OCI-LY7 (cell line): ENCODE measurements around the gene NLRP8. TPM values are rescaled to one million over a fixed set of nuclear protein-coding genes. Genes with fewer than 3 reads are reported as not detected.

Source experiments
- Bru-seq: library from RNA; stranded (reverse); fragments of 400-500 nt; gene quantifications from one replicate; lab custom pipeline; 2021; lab: Mats Ljungman, UMichigan
- BruChase-seq, 2 experiments: library from RNA; stranded (reverse); fragments of 400-500 nt; gene quantifications; one replicate each; lab custom pipeline; 2021; lab: Mats Ljungman, UMichigan
- BruUV-seq: library from RNA; stranded (reverse); fragments of 400-500 nt; replicated peaks from 2 replicates; lab custom pipeline; 2021; lab: Mats Ljungman, UMichigan
- CTCF ChIA-PET: fragments of 300-600 bp; sonication (Branson Sonifier 250); formaldehyde crosslinking; loops from one replicate; lab custom pipeline; 2022; ENCODE audit warnings: antibody characterized with exemption; ENCODE audit not compliant: unreplicated experiment; lab: Charles Lee
- POLR2A ChIA-PET: fragments of 300-600 bp; sonication (Branson Sonifier 250); formaldehyde crosslinking; loops from one replicate; lab custom pipeline; 2022; ENCODE audit warnings: antibody characterized with exemption; lab: Charles Lee
- DNase-seq: peaks from one replicate; pipeline ENCODE4 v3.0.0-alpha.2; 2015; ENCODE audit warnings: low spot score
- H2AFZ ChIP-seq: fragments of 200-600 bp; sonication (generic), shearing (Covaris generic); 2 replicates; pipeline ENCODE4 v1.6.1; 2014; ENCODE audit warnings: mild to moderate bottlenecking, antibody characterized with exemption, low read length, moderate library complexity
- H3K27ac ChIP-seq: fragments of 200-600 bp; sonication (generic); 2 replicates; pipeline ENCODE4 v1.5.1; 2014; ENCODE audit warnings: mixed run types, low read depth, mild to moderate bottlenecking, moderate library complexity, low read length, inconsistent platforms; ENCODE audit not compliant: poor library complexity, severe bottlenecking
- H3K36me3 ChIP-seq: fragments of 200-600 bp; sonication (generic); 2 replicates; pipeline ENCODE4 v1.6.1; 2014; ENCODE audit warnings: mild to moderate bottlenecking, antibody characterized with exemption, low read length, moderate library complexity, mixed read lengths; ENCODE audit not compliant: insufficient read depth
- H3K4me1 ChIP-seq: fragments of 200-600 bp; sonication (generic); 2 replicates; pipeline ENCODE4 v1.5.1; 2014; ENCODE audit warnings: mild to moderate bottlenecking, low read length; ENCODE audit not compliant: insufficient read depth, poor library complexity, severe bottlenecking
- H3K4me2 ChIP-seq: fragments of 200-600 bp; sonication (generic); 2 replicates; pipeline ENCODE4 v1.6.1; 2014; ENCODE audit warnings: mild to moderate bottlenecking, low read length
- H3K4me3 ChIP-seq: fragments of 200-600 bp; sonication (generic); 2 replicates; pipeline ENCODE4 v1.5.1; 2014; ENCODE audit warnings: mild to moderate bottlenecking, low read depth, low read length; ENCODE audit not compliant: poor library complexity, severe bottlenecking
- H3K79me2 ChIP-seq: fragments of 200-600 bp; sonication (generic); 2 replicates; pipeline ENCODE4 v1.6.1; 2016; ENCODE audit warnings: low read depth, mild to moderate bottlenecking, low read length, moderate library complexity, mixed read lengths; ENCODE audit not compliant: insufficient read depth
- H3K9me2 ChIP-seq: fragments of 200-600 bp; sonication (generic); 2 replicates; pipeline ENCODE4 v1.6.1; 2016; ENCODE audit warnings: mild to moderate bottlenecking, low read length, mixed read lengths; ENCODE audit not compliant: insufficient read depth
- H3K9me3 ChIP-seq: fragments of 200-600 bp; sonication (generic); 2 replicates; pipeline ENCODE4 v1.6.1; 2014; ENCODE audit warnings: mild to moderate bottlenecking, mixed run types, low read length, mixed read lengths
- H4K20me1 ChIP-seq: fragments of 200-600 bp; sonication (generic); 2 replicates; pipeline ENCODE4 v1.6.1; 2014; ENCODE audit warnings: mild to moderate bottlenecking, antibody characterized with exemption, low read length, moderate library complexity, mixed read lengths; ENCODE audit not compliant: insufficient read depth
- CTCF ChIP-seq: fragments of 200-600 bp; sonication (generic); conservative IDR thresholded peaks from 2 replicates; pipeline ENCODE4 v1.5.1; 2014; ENCODE audit warnings: mild to moderate bottlenecking, antibody characterized with exemption, low read length, moderate library complexity, mixed read lengths
- EZH2phosphoT487 ChIP-seq: fragments of 200-600 bp; sonication (generic); IDR thresholded peaks from 2 replicates; pipeline ENCODE4 v1.6.1; 2018; ENCODE audit warnings: low read depth, borderline replicate concordance, mild to moderate bottlenecking, mixed run types, antibody characterized with exemption, low read length, moderate library complexity, mixed read lengths
- intact Hi-C: fragments of 100-400 bp; cut with micrococcal nuclease; formaldehyde crosslinking; loops from one replicate; pipeline ENCODE4 v1.10.0; 2022; ENCODE audit not compliant: unreplicated experiment
- long read RNA-seq: library from polyadenylated mRNA; stranded (forward); transcript quantifications from one replicate; pipeline ENCODE4 v2.0.0, GENCODE V29; 2022
- total RNA-seq, 2 experiments: library from RNA; depleted of rRNA in 1 of 2; stranded (reverse); fragments of >200 nt in 1 of 2; shearing (Covaris generic) in 1 of 2; gene quantifications; 2 replicates each; pipeline ENCODE4 v1.2.3, GENCODE V29; 2014 to 2022

Gene NLRP8
- total RNA-seq (2014; rRNA removed; shearing (Covaris generic)): not detected in 2 replicates
- total RNA-seq (2022): not detected in 2 replicates
- Bru-seq, nascent RNA: not detected
- BruChase-seq, experiment 1, labeled RNA remaining after a 6-hour chase: not detected
- BruChase-seq, experiment 2, labeled RNA remaining after a 2-hour chase: not detected
- long read RNA-seq: 0 reads

GRCh38 chr19:55947532-55947931, at the start of gene NLRP8:
NLRP8 (plus strand) TSS chr19:55947832.
- H3K36me3 ChIP-seq: no peaks in the 10 kb centered on the region
- CTCF ChIA-PET: no interaction called here
- no peaks in the 10 kb centered on the region for H3K79me2 ChIP-seq
- H3K9me2 ChIP-seq: no peaks in the 10 kb centered on the region
- no peak within 1 kb of the TSS for H3K4me3 ChIP-seq
- intact Hi-C loops: loop anchor here (5.0 to 10.0 kb wide), 2 partner anchors 143 to 170 kb away; no protein-coding TSS in a partner anchor
- peaks cover 14% of the 10 kb centered on the region for H3K4me1 ChIP-seq
- H2AFZ ChIP-seq: no peak within 1 kb of the TSS
- H3K9me3 ChIP-seq: no peaks in the 10 kb centered on the region
- BruUV-seq: no TSS peak
- TF ChIP-seq CTCF (no peak), EZH2phosphoT487 (no peak)
- H3K4me2 ChIP-seq: no peak within 1 kb of the TSS
- no peak for DNase-seq
- POLR2A ChIA-PET: no interaction called here
- H4K20me1 ChIP-seq: no peaks in the 10 kb centered on the region
- H3K27ac ChIP-seq: no peak within 1 kb of the TSS

- Histone ChIP-seq H2AFZ (no peak overlapping the region), H3K36me3 (no peaks in the 10 kb centered on the region), H3K4me3 (no peak overlapping the region), H4K20me1 (no peaks in the 10 kb centered on the region), H3K4me2 (no peak overlapping the region), H3K27ac (no peak overlapping the region), H3K4me1 (no peaks in the 10 kb centered on the region), H3K9me2 (no peaks in the 10 kb centered on the region), H3K79me2 (no peaks in the 10 kb centered on the region), H3K9me3 (no peaks in the 10 kb centered on the region)
- TF ChIP-seq EZH2phosphoT487: no peak
- intact Hi-C loops: no loop called here
- no TSS peak for BruUV-seq
- ChIA-PET CTCF (no interaction called here), POLR2A (no interaction called here)
- DNase-seq: no peak
Observed at GRCh38 chr19:55898911-55899310, 48.7 kb upstream of the NLRP8 start.

- intact Hi-C loops: no loop called here
- Histone ChIP-seq H4K20me1 (no peaks in the 10 kb centered on the region), H3K36me3 (no peaks in the 10 kb centered on the region), H3K9me2 (no peaks in the 10 kb centered on the region), H3K4me3 (no peak overlapping the region), H3K9me3 (no peaks in the 10 kb centered on the region), H3K4me1 (no peaks in the 10 kb centered on the region), H2AFZ (no peak overlapping the region), H3K27ac (no peak overlapping the region), H3K4me2 (no peak overlapping the region), H3K79me2 (no peaks in the 10 kb centered on the region)
- DNase-seq: no peak
- ChIA-PET POLR2A (no interaction called here), CTCF (interaction anchor here (0.6 kb wide), 1 partner anchor 76 kb away, joined by 3 read pairs; no protein-coding TSS in a partner anchor)
- TF ChIP-seq EZH2phosphoT487 (no peak), CTCF (no peak)
- BruUV-seq: no TSS peak
Observed at GRCh38 chr19:55901369-55902079, 46.1 kb upstream of the NLRP8 start.
